Neural cell (in vitro differentiated cells): ENCODE results near the gene RAI14. TPM values are rescaled to one million over a fixed set of nuclear protein-coding genes. Genes with fewer than 3 reads are reported as not detected.

Experiments
- H2AFZ ChIP-seq: fragments of 200-600, 300-800 bp; sonication (generic), shearing (Covaris generic); 2 replicates; pipeline ENCODE4 v1.6.0; 2014; ENCODE audit warnings: low read depth, mild to moderate bottlenecking, antibody characterized with exemption, low read length, moderate library complexity
- H3F3A ChIP-seq: fragments of 200-600 bp; shearing (Covaris generic); 2 replicates; pipeline ENCODE4 v1.6.1; 2016; ENCODE audit warnings: mild to moderate bottlenecking, moderate library complexity, mixed read lengths, antibody characterized with exemption, low read length; ENCODE audit not compliant: insufficient read depth, poor library complexity, severe bottlenecking
- H3K27ac ChIP-seq: fragments of 200-600, 300-800 bp; sonication (generic), shearing (Covaris generic); 2 replicates; pipeline ENCODE4 v1.5.1; 2014; ENCODE audit warnings: mild to moderate bottlenecking, low read length, moderate library complexity
- H3K27me3 ChIP-seq: fragments of 300-800, 200-600 bp; sonication (generic), shearing (Covaris generic); 2 replicates; pipeline ENCODE4 v1.6.0; 2014; ENCODE audit warnings: mild to moderate bottlenecking, low read depth, low read length, moderate library complexity; ENCODE audit not compliant: insufficient read depth
- H3K36me3 ChIP-seq: fragments of 300-800, 200-600 bp; sonication (generic), shearing (Covaris generic); 2 replicates; pipeline ENCODE4 v1.5.1; 2014; ENCODE audit warnings: mild to moderate bottlenecking, antibody characterized with exemption, low read length, moderate library complexity; ENCODE audit not compliant: insufficient read depth
- H3K4me2 ChIP-seq: fragments of 300-800, 200-600 bp; sonication (generic), shearing (Covaris generic); 2 replicates; pipeline ENCODE4 v1.6.0; 2014; ENCODE audit warnings: mild to moderate bottlenecking, low read length
- H3K4me3 ChIP-seq: fragments of 300-800, 200-600 bp; sonication (generic), shearing (Covaris generic); 2 replicates; pipeline ENCODE4 v1.5.1; 2014; ENCODE audit warnings: mild to moderate bottlenecking, low read length, moderate library complexity
- H3K79me2 ChIP-seq: fragments of 200-600 bp; shearing (Covaris generic); replicated peaks from 2 replicates; pipeline ENCODE4 v1.6.0; 2014; ENCODE audit warnings: mild to moderate bottlenecking, low read length, moderate library complexity; ENCODE audit not compliant: insufficient read depth
- H3K9ac ChIP-seq: fragments of 300-800, 200-600 bp; sonication (generic), shearing (Covaris generic); 2 replicates; pipeline ENCODE4 v1.6.1; 2016; ENCODE audit warnings: mild to moderate bottlenecking, low read length, mixed read lengths
- H3K9me2 ChIP-seq: fragments of 200-600 bp; shearing (Covaris generic); 2 replicates; pipeline ENCODE4 v1.6.1; 2016; ENCODE audit warnings: mild to moderate bottlenecking, low read length, mixed read lengths; ENCODE audit not compliant: insufficient read depth
- H3K9me3 ChIP-seq: fragments of 200-600, 300-800 bp; sonication (generic), shearing (Covaris generic); 2 replicates; pipeline ENCODE4 v1.6.1; 2016; ENCODE audit warnings: mild to moderate bottlenecking, mixed run types, low read length, moderate library complexity, mixed read lengths
- H4K20me1 ChIP-seq: fragments of 200-600 bp; shearing (Covaris generic); 2 replicates; pipeline ENCODE4 v1.6.1; 2016; ENCODE audit warnings: mild to moderate bottlenecking, mixed run types; ENCODE audit not compliant: insufficient read depth
- EP300 ChIP-seq: fragments of 450-650 bp; conservative IDR thresholded peaks from 2 replicates; pipeline ENCODE4 v1.6.1; 2014; ENCODE audit warnings: antibody characterized with exemption, mild to moderate bottlenecking, moderate library complexity; ENCODE audit not compliant: poor library complexity, severe bottlenecking
- POLR2AphosphoS5 ChIP-seq: IDR thresholded peaks from 2 replicates; pipeline ENCODE4 v1.6.1; 2012
- RAD21 ChIP-seq: fragments of 450-650 bp; conservative IDR thresholded peaks from 2 replicates; pipeline ENCODE4 v1.6.1; 2014; ENCODE audit warnings: antibody characterized with exemption, mild to moderate bottlenecking, moderate library complexity
- REST ChIP-seq: IDR thresholded peaks from 2 replicates; pipeline ENCODE4 v1.6.1; 2012; ENCODE audit warnings: borderline replicate concordance
- SMC3 ChIP-seq: fragments of 450-650 bp; conservative IDR thresholded peaks from 2 replicates; pipeline ENCODE4 v1.6.1; 2014; ENCODE audit warnings: antibody characterized with exemption, mild to moderate bottlenecking, moderate library complexity; ENCODE audit not compliant: poor library complexity
- TAF1 ChIP-seq: IDR thresholded peaks from 2 replicates; pipeline ENCODE4 v1.6.1; 2012; ENCODE audit warnings: low read depth
- polyA plus RNA-seq: library from polyadenylated mRNA; depleted of rRNA; stranded (reverse); fragments of >200 nt; gene quantifications from 2 replicates; pipeline ENCODE4 v1.2.3, GENCODE V29; 2014
- TF ChIP-seq, protein P1 (sequence below): fragments of 450-650 bp; IDR thresholded peaks from 2 replicates; pipeline ENCODE4 v1.5.1; 2014; ENCODE audit warnings: antibody characterized with exemption, mild to moderate bottlenecking, moderate library complexity; ENCODE audit not compliant: poor library complexity, severe bottlenecking

RAI14 gene
- polyA plus RNA-seq, 1 donor from 2014 or later: 7.8 TPM

- Histone ChIP-seq H3K36me3 (no peaks in the 10 kb centered on the region), H3K27ac (no peak overlapping the region), H3K9ac (no peak overlapping the region), H3F3A (no peaks in the 10 kb centered on the region), H2AFZ (no peak overlapping the region), H3K9me3 (no peaks in the 10 kb centered on the region), H3K9me2 (no peaks in the 10 kb centered on the region), H3K27me3 (no peaks in the 10 kb centered on the region), H3K79me2 (peaks cover 92% of the 10 kb centered on the region), H4K20me1 (no peaks in the 10 kb centered on the region), H3K4me2 (no peak overlapping the region), H3K4me3 (no peak overlapping the region)
- TF ChIP-seq POLR2AphosphoS5: no peak
- no peak for TF ChIP-seq TAF1
- TF ChIP-seq RAD21: no peak
- TF ChIP-seq REST: no peak
- peak; percentile 23 for TF ChIP-seq EP300
Observed at GRCh38 chr5:34667705-34668104, 11.6 kb downstream of the RAI14 start.

- Histone ChIP-seq H3K36me3 (no peaks in the 10 kb centered on the region), H4K20me1 (no peaks in the 10 kb centered on the region), H3K4me2 (no peak overlapping the region), H3F3A (no peaks in the 10 kb centered on the region), H3K27ac (no peak overlapping the region), H3K79me2 (peaks cover 91% of the 10 kb centered on the region), H3K9me3 (no peaks in the 10 kb centered on the region), H2AFZ (no peak overlapping the region), H3K9ac (no peak overlapping the region), H3K27me3 (no peaks in the 10 kb centered on the region), H3K9me2 (no peaks in the 10 kb centered on the region), H3K4me3 (no peak overlapping the region)
- TF ChIP-seq, protein P1, sequence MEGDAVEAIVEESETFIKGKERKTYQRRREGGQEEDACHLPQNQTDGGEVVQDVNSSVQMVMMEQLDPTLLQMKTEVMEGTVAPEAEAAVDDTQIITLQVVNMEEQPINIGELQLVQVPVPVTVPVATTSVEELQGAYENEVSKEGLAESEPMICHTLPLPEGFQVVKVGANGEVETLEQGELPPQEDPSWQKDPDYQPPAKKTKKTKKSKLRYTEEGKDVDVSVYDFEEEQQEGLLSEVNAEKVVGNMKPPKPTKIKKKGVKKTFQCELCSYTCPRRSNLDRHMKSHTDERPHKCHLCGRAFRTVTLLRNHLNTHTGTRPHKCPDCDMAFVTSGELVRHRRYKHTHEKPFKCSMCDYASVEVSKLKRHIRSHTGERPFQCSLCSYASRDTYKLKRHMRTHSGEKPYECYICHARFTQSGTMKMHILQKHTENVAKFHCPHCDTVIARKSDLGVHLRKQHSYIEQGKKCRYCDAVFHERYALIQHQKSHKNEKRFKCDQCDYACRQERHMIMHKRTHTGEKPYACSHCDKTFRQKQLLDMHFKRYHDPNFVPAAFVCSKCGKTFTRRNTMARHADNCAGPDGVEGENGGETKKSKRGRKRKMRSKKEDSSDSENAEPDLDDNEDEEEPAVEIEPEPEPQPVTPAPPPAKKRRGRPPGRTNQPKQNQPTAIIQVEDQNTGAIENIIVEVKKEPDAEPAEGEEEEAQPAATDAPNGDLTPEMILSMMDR: no peak
- TF ChIP-seq POLR2AphosphoS5 (no peak), SMC3 (no peak), REST (no peak)
Observed at GRCh38 chr5:34669931-34670516, 13.9 kb downstream of the RAI14 start.
